RWPE1 (cell line): Measurements from ENCODE around the gene CHMP3.
"Not testable (repeated sequence)": the region's sequence is repeated elsewhere in the genome, so short reads cannot be mapped to it uniquely, and the experiment has no call there.

Source experiments
- CTCF ChIA-PET: fragments of 350-600 bp; sonication (Branson Sonifier 250); formaldehyde crosslinking; extraction: SDS; loops from one replicate; lab custom pipeline; 2021; lab: Yijun Ruan, JAX
- POLR2A ChIA-PET: fragments of 400-600 bp; formaldehyde crosslinking; extraction: SDS; loops from one replicate; lab custom pipeline; 2020; ENCODE audit warnings: antibody characterized with exemption; ENCODE audit not compliant: low non-redundant PET; lab: Yijun Ruan, JAX
- DNase-seq: peaks from one replicate; pipeline ENCODE4 v3.0.0; 2012; ENCODE audit warnings: low spot score
- H3K27ac ChIP-seq: fragments of 450-650 bp; 2 replicates; pipeline ENCODE4 v1.5.1; 2017
- TF ChIP-seq, protein P1 (sequence below): fragments of 450-650 bp; conservative IDR thresholded peaks from 2 replicates; pipeline ENCODE4 v1.5.1; 2017; ENCODE audit warnings: low read depth, mild to moderate bottlenecking

The CHMP3 gene

DNA sequence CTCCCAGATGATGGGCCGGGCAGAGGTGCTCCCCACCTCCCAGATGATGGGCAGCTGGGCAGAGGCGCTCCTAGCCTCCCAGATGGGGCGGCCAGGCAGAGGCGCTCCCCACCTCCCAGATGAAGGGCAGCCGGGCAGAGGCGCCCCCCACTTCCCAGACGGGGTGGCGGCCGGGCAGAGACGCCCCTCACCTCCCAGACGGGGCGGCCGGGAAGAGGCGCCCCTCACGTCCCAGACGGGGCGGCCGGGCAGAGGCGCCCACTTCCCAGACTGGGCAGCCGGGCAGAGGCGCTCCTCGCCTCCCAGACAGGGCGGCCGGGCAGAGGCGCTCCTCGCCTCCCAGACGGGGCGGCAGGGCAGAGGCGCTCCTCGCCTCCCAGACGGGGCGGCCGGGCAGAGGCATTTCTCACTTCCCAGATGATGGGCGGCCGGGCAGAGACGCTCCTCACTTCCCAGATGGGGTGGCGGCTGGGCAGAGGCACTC, 14.3 kb downstream of the CHMP3 start:
- DNase-seq, CTCF ChIA-PET, H3K27ac ChIP-seq, POLR2A ChIA-PET: not testable (repeated sequence)

DNA sequence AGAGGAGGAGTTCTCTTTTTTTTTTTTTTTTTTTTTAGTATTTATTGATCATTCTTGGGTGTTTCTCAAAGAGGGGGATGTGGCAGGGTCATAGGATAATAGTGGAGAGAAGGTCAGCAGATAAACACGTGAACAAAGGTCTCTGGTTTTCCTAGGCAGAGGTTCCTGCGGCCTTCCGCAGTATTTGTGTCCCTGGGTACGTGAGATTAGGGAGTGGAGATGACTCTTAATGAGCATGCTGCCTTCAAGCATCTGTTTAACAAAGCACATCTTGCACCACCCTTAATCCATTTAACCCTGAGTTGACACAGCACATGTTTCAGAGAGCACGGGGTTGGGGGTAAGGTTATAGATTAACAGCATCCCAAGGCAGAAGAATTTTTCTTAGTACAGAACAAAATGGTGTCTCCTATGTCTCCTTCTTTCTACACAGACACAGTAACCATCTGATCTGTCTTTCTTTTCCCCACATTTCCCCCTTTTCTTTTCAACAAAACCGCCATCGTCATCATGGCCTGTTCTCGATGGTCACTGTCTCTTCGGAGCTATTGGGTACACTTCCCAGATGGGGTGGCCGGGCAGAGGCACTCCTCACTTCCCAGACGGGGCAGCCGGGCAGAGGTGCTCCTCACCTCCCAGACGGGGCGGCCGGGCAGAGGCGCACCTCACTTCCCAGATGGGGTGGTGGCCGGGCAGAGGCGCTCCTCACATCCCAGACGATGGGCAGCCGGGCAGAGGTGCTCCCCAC, 14.9 kb downstream of the CHMP3 start:
- H3K27ac ChIP-seq, POLR2A ChIA-PET, CTCF ChIA-PET, DNase-seq: not testable (repeated sequence)

DNA sequence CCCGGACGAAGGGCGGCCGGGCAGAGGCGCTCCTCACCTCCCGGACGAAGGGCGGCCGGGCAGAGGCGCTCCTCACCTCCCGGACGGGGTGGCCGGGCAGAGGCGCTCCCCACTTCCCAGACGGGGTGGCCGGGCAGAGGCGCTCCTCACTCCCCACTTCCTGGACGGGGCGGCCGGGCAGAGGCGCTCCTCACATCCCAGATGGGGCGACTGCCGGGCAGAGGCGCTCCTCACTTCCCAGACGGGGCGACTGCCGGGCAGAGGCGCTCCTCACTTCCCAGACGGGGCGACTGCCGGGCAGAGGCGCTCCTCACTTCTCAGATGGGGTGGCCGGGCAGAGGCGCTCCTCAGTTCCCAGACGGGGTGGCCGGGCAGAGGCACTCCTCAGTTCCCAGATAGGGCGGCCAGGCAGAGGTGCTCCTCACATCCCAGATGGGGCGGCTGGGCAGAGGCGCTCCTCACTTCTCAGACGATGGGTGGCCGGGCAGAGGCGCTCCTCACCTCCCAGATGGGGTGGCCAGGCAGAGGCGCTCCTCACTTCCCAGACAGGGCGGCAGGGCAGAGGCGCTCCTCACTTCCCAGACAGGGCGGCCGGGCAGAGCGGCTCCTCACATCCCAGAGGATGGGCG, 17.8 kb downstream of the CHMP3 start:
- H3K27ac ChIP-seq, CTCF ChIA-PET, DNase-seq, POLR2A ChIA-PET: not testable (repeated sequence)

DNA sequence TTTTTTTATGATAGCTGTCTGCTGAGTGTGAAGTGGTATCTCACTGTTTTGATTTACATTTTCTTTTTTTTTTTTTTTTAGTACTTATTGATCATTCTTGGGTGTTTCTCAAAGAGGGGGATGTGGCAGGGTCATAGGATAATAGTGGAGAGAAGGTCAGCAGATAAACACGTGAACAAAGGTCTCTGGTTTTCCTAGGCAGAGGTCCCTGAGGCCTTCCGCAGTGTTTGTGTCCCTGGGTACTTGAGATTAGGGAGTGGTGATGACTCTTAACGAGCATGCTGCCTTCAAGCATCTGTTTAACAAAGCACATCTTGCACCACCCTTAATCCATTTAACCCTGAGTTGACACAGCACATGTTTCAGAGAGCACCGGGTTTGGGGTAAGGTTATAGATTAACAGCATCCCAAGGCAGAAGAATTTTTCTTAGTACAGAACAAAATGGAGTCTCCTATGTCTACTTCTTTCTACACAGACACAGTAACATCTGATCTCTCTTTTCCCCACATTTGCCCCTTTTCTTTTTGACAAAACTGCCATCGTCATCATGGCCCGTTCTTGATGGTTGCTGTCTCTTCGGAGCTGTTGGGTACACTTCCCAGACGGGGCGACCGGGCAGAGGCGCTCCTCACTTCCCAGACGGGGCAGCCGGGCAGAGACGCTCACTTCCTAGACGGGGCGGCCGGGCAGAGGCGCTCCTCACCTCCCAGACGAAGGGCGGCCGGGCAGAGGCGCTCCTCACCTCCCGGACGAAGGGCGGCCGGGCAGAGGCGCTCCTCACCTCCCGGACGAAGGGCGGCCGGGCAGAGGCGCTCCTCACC, 18.8 kb downstream of the CHMP3 start:
- POLR2A ChIA-PET, H3K27ac ChIP-seq: not testable (repeated sequence)

DNA sequence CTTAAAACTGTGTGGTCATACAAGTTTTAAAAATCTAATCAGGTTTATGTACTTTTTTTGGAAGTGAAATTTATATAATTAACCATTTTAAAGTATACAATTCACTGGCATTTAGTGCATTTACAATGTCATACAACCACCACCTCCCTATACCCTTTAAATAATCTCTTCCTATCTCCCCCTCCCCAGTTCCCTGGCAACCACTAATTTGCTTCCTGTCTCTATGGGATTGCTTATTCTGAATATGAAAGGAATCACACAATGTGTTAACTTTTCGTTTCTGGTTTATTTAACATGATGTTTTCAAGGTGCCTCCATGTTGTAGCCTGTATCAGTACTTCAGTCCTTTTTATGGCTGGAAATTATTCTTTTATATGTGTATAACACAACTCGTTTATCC, 19.4 kb downstream of the CHMP3 start:
- DNase-seq, result no peak
- no peak overlapping the region for H3K27ac ChIP-seq
- POLR2A ChIA-PET, result no interaction called here
- CTCF ChIA-PET, result interaction anchor here (0.6 kb wide), 1 partner anchor 323 kb away, joined by 4 read pairs; no protein-coding TSS in a partner anchor
- TF ChIP-seq, protein P1, sequence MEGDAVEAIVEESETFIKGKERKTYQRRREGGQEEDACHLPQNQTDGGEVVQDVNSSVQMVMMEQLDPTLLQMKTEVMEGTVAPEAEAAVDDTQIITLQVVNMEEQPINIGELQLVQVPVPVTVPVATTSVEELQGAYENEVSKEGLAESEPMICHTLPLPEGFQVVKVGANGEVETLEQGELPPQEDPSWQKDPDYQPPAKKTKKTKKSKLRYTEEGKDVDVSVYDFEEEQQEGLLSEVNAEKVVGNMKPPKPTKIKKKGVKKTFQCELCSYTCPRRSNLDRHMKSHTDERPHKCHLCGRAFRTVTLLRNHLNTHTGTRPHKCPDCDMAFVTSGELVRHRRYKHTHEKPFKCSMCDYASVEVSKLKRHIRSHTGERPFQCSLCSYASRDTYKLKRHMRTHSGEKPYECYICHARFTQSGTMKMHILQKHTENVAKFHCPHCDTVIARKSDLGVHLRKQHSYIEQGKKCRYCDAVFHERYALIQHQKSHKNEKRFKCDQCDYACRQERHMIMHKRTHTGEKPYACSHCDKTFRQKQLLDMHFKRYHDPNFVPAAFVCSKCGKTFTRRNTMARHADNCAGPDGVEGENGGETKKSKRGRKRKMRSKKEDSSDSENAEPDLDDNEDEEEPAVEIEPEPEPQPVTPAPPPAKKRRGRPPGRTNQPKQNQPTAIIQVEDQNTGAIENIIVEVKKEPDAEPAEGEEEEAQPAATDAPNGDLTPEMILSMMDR, result no peak

More for the DNA sequence above, 18.8 kb downstream of the CHMP3 start:
- DNase-seq, result not testable (repeated sequence)
- CTCF ChIA-PET, result interaction anchor here (0.6 kb wide), 1 partner anchor 324 kb away, joined by 4 read pairs; no protein-coding TSS in a partner anchor

DNA sequence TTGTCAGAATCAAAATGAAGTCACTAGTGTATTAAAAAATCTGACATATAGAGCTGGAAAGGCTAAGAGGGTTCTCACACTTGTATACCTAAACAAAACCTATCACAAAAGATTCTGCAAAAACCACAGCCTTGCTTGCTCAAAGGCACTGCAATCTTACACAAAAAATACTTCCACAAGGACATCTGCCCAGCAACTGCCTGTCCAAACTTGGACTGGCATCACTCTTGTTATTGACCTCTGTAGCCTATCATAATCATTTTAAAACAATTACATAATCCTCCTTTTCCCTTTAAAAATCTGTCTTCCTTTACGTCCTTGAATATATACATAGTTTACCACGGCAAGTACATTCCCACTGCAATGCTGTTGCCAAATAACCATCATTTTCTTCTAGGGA, 19.9 kb downstream of the CHMP3 start:
- DNase-seq, result no peak
- TF ChIP-seq, protein P1, result no peak
- ChIA-PET POLR2A (no interaction called here), CTCF (no interaction called here)
- H3K27ac ChIP-seq, result no peak overlapping the region

DNA sequence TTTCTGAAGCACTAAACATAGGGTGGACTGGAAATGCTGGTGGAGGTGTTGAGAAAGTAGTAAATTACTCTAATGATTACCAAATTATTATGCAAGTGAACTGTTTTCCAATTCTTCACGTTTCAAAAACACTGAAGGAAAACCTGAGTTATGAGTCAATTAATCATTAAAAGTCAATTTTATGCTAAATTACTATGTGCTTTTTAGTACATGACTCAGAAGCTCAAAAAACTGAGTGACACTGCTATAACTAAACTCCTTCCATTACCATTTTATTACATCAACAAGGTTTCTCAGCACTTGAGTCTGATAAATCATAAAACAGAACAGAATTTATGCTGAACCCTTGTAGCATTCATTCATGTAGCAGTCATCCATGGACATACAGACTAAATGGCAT, 20.4 kb downstream of the CHMP3 start:
- TF ChIP-seq, protein P1, result no peak
- no peak overlapping the region for H3K27ac ChIP-seq
- POLR2A ChIA-PET, result no interaction called here
- CTCF ChIA-PET, result no interaction called here
- no peak for DNase-seq

DNA sequence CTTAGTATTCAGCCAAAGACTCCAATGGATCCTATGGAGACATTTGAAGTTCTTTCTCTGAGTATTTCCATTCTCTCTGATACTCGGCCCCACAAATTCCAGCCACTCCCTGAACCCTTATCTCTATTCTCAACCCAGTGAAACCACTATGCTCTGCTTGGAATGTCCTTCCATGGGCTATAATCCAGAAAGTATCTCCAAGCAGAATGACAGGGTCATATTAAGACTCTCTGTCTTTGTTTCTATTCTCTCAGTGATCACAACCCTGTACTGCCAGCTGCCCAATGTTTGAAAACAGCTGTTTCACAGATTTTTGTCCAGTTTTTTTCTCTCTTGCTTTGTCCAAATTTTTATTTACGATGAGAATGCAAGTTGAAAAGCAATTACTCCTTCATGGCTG, 21.9 kb downstream of the CHMP3 start:
- DNase-seq, result no peak
- H3K27ac ChIP-seq, result no peak overlapping the region
- ChIA-PET CTCF (no interaction called here), POLR2A (no interaction called here)
- TF ChIP-seq, protein P1, result no peak
